K562 (cell line): Measurements from ENCODE around the gene FEN1. TPM values are rescaled to one million over a fixed set of nuclear protein-coding genes. Genes with fewer than 3 reads are reported as not detected.

Experiments
- ARID1B ChIP-seq: fragments of 450-650 bp; IDR thresholded peaks from 2 replicates; pipeline ENCODE4 v1.6.1; 2016; ENCODE audit warnings: antibody characterized with exemption, mild to moderate bottlenecking, inconsistent platforms
- BMI1 ChIP-seq: fragments of 150-350 bp; IDR thresholded peaks from 2 replicates; pipeline ENCODE4 v1.6.1; 2014; ENCODE audit warnings: low read length
- C11orf30 ChIP-seq: fragments of 450-650 bp; IDR thresholded peaks from 2 replicates; pipeline ENCODE4 v1.6.1; 2016; ENCODE audit warnings: low read depth, mild to moderate bottlenecking
- EHMT2 ChIP-seq: fragments of 450-650 bp; IDR thresholded peaks from 2 replicates; pipeline ENCODE4 v1.6.1; 2018; ENCODE audit warnings: antibody characterized with exemption
- FOSL1 ChIP-seq: fragments of 200-800 bp; sonication (Bioruptor generic); conservative IDR thresholded peaks from 2 replicates; pipeline ENCODE4 v1.6.1; 2016; ENCODE audit warnings: missing genetic modification characterization, missing compliant biosample characterization
- FUS ChIP-seq: fragments of 200-400 bp; formaldehyde crosslinking; optimal IDR thresholded peaks from 2 replicates; pipeline ENCODE3; 2017; ENCODE audit warnings: low read depth, low read length
- JUND ChIP-seq, 2 experiments: IDR thresholded peaks; 2 replicates in 1 of 2; 3 replicates in 1 of 2; pipeline ENCODE4 v1.6.1; 2011; ENCODE audit warnings: borderline replicate concordance in 2 of 2, low read depth in 2 of 2, low read length in 2 of 2, improper control_type of control experiment in 1 of 2, missing biosample characterization in 1 of 2, missing genetic modification characterization in 1 of 2, missing genetic modification reagents in 1 of 2
- KDM5B ChIP-seq: fragments of 200-600 bp; sonication (generic); IDR thresholded peaks from 2 replicates; pipeline ENCODE4 v1.6.1; 2012; ENCODE audit warnings: low read depth, mild to moderate bottlenecking, moderate library complexity, low read length, control low read depth, inconsistent platforms; ENCODE audit not compliant: insufficient replicate concordance
- MAFG ChIP-seq: fragments of 450-650 bp; conservative IDR thresholded peaks from 2 replicates; pipeline ENCODE4 v1.6.1; 2016; ENCODE audit warnings: missing genetic modification characterization, missing compliant biosample characterization
- MAFK ChIP-seq: IDR thresholded peaks from 2 replicates; pipeline ENCODE4 v1.6.1; 2011; ENCODE audit warnings: low read length, improper control_type of control experiment
- NCOA1 ChIP-seq: fragments of 450-650 bp; IDR thresholded peaks from 2 replicates; pipeline ENCODE4 v1.6.1; 2016; ENCODE audit warnings: low read depth
- NFE2 ChIP-seq: IDR thresholded peaks from 2 replicates; pipeline ENCODE4 v1.6.1; 2014; ENCODE audit warnings: antibody characterized with exemption, low read depth
- NFIX ChIP-seq: fragments of 250-450 bp; sonication (Bioruptor Pico); IDR thresholded peaks from 2 replicates; pipeline ENCODE4 v1.4.0; 2020; ENCODE audit warnings: low read depth, mild to moderate bottlenecking, moderate library complexity
- SIRT6 ChIP-seq: IDR thresholded peaks from one replicate; pipeline ENCODE4 v1.6.1; 2012; ENCODE audit warnings: low read depth, mild to moderate bottlenecking, control low read depth, inconsistent platforms, low read length, moderate library complexity
- STAT5A ChIP-seq: IDR thresholded peaks from 2 replicates; pipeline ENCODE4 v1.6.1; 2012; ENCODE audit warnings: low read length, inconsistent platforms, borderline replicate concordance
- TAF1 ChIP-seq: IDR thresholded peaks from 2 replicates; pipeline ENCODE4 v1.6.1; 2011; ENCODE audit warnings: mild to moderate bottlenecking, low read length, moderate library complexity; ENCODE audit not compliant: insufficient read depth, control insufficient read depth, severe bottlenecking; ENCODE audit errors: extremely low read depth
- ZNF217 ChIP-seq: sonication (generic); formaldehyde crosslinking; IDR thresholded peaks from 2 replicates; pipeline ENCODE4 v1.8.0; 2022; ENCODE audit warnings: mild to moderate bottlenecking, missing genetic modification reagents
- ZNF24 ChIP-seq: fragments of 450-650 bp; IDR thresholded peaks from 2 replicates; pipeline ENCODE4 v1.6.1; 2016
- ZNF282 ChIP-seq: sonication (generic); formaldehyde crosslinking; IDR thresholded peaks from 2 replicates; pipeline ENCODE4 v1.8.1; 2023; ENCODE audit warnings: missing genetic modification reagents
- ZNF316 ChIP-seq: fragments of 450-650 bp; IDR thresholded peaks from 2 replicates; pipeline ENCODE4 v1.6.1; 2016
- ZNF431 ChIP-seq: sonication (generic); formaldehyde crosslinking; IDR thresholded peaks from 2 replicates; pipeline ENCODE4 v1.8.0; 2022; ENCODE audit warnings: mild to moderate bottlenecking, missing genetic modification reagents
- ZNF511 ChIP-seq: sonication (generic); formaldehyde crosslinking; IDR thresholded peaks from 2 replicates; pipeline ENCODE4 v1.8.0; 2022; ENCODE audit warnings: mild to moderate bottlenecking, missing genetic modification reagents
- polyA plus RNA-seq, 8 experiments: library from polyadenylated mRNA; depleted of rRNA in 4 of 8; stranded (reverse) in 5 of 8; unstranded in 3 of 8; fragments of >200 nt; fragmentation: Nextera tagmentation in 2 of 8; fragmentation: Illumina TruSeq in 1 of 8; extraction: Ambion mirVana in 2 of 8; extraction: Trizol in 1 of 8; gene quantifications; 2 replicates each; pipeline versions ENCODE4 v1.2.1 to v1.2.3, GENCODE V29; 2011 to 2014; ENCODE audit warnings: inconsistent platforms in 1 of 8, missing spikeins in 1 of 8
- total RNA-seq, 7 experiments: library from RNA; depleted of rRNA in 6 of 7; stranded (reverse); fragments of >200 nt in 6 of 7; fragmentation: Illumina TruSeq in 2 of 7; extraction: Trizol in 2 of 7; gene quantifications; 2 replicates each; pipeline versions ENCODE4 v1.2.1 to v1.2.3, GENCODE V29; 2011 to 2021; ENCODE audit warnings: low replicate concordance in 1 of 7
- TF ChIP-seq, protein P1 (sequence below): fragments of 250-450 bp; sonication (Bioruptor Pico); IDR thresholded peaks from 2 replicates; pipeline ENCODE4 v1.8.0; 2021; ENCODE audit warnings: borderline replicate concordance, mild to moderate bottlenecking, moderate library complexity; ENCODE audit not compliant: poor library complexity, severe bottlenecking
- TF ChIP-seq, protein P2 (sequence below): fragments of 250-450 bp; sonication (Bioruptor Pico); IDR thresholded peaks from 2 replicates; pipeline ENCODE4 v1.5.0; 2020; ENCODE audit warnings: mild to moderate bottlenecking
- TF ChIP-seq, protein P3 (sequence below), 2 experiments: fragments of 450-650 bp in 1 of 2; sonication (generic) in 1 of 2; formaldehyde crosslinking in 1 of 2; IDR thresholded peaks in 1 of 2; conservative IDR thresholded peaks in 1 of 2; 2 replicates each; pipeline versions ENCODE4 v1.6.1 to v1.8.1; 2016 to 2023; ENCODE audit warnings: mild to moderate bottlenecking in 2 of 2, moderate library complexity in 2 of 2, inconsistent platforms in 1 of 2, missing genetic modification reagents in 1 of 2
- TF ChIP-seq, protein P4 (sequence below): fragments of 450-650 bp; IDR thresholded peaks from 2 replicates; pipeline ENCODE4 v1.6.1; 2017; ENCODE audit warnings: mild to moderate bottlenecking, moderate library complexity

The FEN1 gene
- total and polyA plus RNA-seq, 9 of the 15 experiments (the other 6 are each of a cell fraction or from before 2014, with no cell fraction given): 58.1 to 156 (median 137) TPM

- TF ChIP-seq FOSL1 (peak; percentile 57; the same call in 1 of the 2 replicates), ZNF431 (CRISPR knock-in tag) (no peak), FUS (no peak), C11orf30 (peak; percentile 60), NFIX (no peak), MAFG (tag) (peak; percentile 59), SIRT6 (no peak), STAT5A (no peak), JUND (IDR thresholded peaks at IDR 0.05; ENCODE audit: borderline replicate concordance, low read depth, low read length) (peak; percentile 21; the same call in 1 of the 2 replicates), JUND (tag; IDR thresholded peaks at IDR 0.05; ENCODE audit: borderline replicate concordance, low read depth, low read length) (no peak; the same call in 2 of the 3 replicates), KDM5B (no peak), NFE2 (peak; percentile 61), MAFK (peak; percentile 46; the same call in 1 of the 2 replicates), ZNF24 (no peak), ARID1B (0 out of 2 replicates have a peak, but pooled peaks have one; percentile 17), ZNF316 (peak; percentile 60), EHMT2 (no peak), BMI1 (no peak), NCOA1 (no peak), TAF1 (no peak), ZNF217 (CRISPR knock-in tag) (no peak), ZNF511 (CRISPR knock-in tag) (no peak), ZNF282 (CRISPR knock-in tag) (no peak)
- TF ChIP-seq, protein P1, sequence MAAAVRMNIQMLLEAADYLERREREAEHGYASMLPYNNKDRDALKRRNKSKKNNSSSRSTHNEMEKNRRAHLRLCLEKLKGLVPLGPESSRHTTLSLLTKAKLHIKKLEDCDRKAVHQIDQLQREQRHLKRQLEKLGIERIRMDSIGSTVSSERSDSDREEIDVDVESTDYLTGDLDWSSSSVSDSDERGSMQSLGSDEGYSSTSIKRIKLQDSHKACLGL (CRISPR knock-in tag): no peak
- TF ChIP-seq, protein P2, sequence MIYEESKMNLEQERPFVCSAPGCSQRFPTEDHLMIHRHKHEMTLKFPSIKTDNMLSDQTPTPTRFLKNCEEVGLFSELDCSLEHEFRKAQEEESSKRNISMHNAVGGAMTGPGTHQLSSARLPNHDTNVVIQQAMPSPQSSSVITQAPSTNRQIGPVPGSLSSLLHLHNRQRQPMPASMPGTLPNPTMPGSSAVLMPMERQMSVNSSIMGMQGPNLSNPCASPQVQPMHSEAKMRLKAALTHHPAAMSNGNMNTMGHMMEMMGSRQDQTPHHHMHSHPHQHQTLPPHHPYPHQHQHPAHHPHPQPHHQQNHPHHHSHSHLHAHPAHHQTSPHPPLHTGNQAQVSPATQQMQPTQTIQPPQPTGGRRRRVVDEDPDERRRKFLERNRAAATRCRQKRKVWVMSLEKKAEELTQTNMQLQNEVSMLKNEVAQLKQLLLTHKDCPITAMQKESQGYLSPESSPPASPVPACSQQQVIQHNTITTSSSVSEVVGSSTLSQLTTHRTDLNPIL: no peak
- TF ChIP-seq, protein P3, sequence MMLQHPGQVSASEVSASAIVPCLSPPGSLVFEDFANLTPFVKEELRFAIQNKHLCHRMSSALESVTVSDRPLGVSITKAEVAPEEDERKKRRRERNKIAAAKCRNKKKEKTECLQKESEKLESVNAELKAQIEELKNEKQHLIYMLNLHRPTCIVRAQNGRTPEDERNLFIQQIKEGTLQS (IDR thresholded peaks at IDR 0.05): peak; percentile 28; the same call in 1 of the 2 replicates
- TF ChIP-seq, protein P3 (CRISPR knock-in tag; conservative IDR thresholded peaks at IDR 0.05): no peak
- TF ChIP-seq, protein P4, sequence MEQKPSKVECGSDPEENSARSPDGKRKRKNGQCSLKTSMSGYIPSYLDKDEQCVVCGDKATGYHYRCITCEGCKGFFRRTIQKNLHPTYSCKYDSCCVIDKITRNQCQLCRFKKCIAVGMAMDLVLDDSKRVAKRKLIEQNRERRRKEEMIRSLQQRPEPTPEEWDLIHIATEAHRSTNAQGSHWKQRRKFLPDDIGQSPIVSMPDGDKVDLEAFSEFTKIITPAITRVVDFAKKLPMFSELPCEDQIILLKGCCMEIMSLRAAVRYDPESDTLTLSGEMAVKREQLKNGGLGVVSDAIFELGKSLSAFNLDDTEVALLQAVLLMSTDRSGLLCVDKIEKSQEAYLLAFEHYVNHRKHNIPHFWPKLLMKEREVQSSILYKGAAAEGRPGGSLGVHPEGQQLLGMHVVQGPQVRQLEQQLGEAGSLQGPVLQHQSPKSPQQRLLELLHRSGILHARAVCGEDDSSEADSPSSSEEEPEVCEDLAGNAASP: no peak
These were observed 27.5 kb downstream of the FEN1 start (continued) for GRCh38 chr11:61820174-61820573.
